Right lobe of liver (tissue), 4 donors: Measurements from ENCODE around the gene CEACAM5.

Experiments used
- CTCF ChIP-seq, 4 donors: fragments of 200-600 bp in 3 of 4; fragments of 450-650 bp in 1 of 4; IDR thresholded peaks; one replicate each; pipeline versions ENCODE4 v1.5.1 to v1.8.0; 2016 to 2022; ENCODE audit warnings: antibody characterized with exemption in 4 of 4, mild to moderate bottlenecking in 2 of 4
- POLR2A ChIP-seq: fragments of 450-650 bp; IDR thresholded peaks from one replicate; pipeline ENCODE4 v1.6.1; 2017; ENCODE audit warnings: antibody characterized with exemption, mild to moderate bottlenecking
- donor health status: DM: no; HTN: no; CAD: no.
- donor health status: DM: no; HTN: no; CAD: no.
- donor health status: DM: no; HTN: yes; CAD: no.

DNA sequence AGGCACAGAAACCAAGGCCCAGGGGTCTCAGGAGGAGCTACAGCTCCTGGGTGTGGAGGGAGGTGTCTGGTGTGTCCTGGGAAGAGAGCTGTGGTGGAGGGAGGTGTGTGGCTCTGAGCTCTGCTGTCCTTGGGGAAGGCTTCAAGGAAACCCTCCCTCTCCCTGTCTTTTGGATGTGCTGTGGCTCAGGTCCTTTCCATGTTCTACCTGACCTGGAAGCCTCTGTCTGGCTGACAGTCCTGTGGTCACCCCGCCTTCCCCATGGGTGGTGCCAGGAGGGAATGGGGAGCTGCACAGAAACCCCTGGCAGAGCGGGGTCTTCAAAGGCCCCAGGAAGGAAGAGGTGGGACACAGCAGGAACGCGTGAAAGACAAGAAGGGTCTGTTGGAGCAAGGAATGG lies 19.7 kb upstream of the CEACAM5 start:
- TF ChIP-seq CTCF (IDR thresholded peaks at IDR 0.05) (no peak), POLR2A (no peak)
